ENCODE measurements around the gene TUBGCP6.

TUBGCP6 gene

GRCh38 chr22:50190941-50191741 is 53.7 kb downstream of the TUBGCP6 start:
- DNase-seq, result peak; percentile 87

DNA sequence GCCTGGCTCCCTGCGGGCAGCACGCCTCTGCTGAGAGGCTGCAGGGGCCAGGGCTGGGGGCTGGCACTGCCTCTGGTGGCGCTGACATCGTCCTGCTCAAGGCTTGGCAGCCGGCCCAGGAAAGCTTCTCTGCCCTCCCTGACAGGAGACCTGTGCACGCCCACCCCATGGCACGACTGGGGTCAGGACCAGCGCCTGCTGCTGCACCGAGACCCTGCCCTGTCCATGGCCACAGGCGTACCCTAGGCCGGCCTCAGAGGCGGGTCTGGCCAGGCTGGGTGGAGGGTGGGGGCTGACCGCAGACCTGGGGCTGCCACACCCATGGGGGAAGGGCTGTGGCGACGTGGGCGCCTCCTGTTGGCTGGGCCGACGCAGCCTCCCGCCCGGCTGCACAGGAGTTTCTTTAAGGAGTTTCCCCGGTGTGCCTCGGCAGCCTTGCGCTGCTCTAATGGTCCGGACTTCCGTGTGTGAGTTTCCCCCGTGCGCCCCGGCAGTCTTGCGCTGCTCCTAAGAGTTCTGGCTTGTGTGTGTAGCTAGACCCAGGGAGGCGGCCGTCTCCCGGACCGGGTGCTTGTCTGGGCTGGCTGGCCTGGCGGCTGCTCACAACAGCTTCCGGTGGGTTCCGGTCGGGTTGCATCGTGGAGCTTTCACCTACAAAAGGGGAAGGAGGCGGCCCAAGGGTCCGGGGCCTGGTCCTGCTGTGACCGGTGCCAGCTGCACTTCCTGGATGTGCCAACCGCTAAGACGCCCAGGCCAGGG is 54.5 kb downstream of the TUBGCP6 start:
- peak; percentile 79 for DNase-seq

DNA sequence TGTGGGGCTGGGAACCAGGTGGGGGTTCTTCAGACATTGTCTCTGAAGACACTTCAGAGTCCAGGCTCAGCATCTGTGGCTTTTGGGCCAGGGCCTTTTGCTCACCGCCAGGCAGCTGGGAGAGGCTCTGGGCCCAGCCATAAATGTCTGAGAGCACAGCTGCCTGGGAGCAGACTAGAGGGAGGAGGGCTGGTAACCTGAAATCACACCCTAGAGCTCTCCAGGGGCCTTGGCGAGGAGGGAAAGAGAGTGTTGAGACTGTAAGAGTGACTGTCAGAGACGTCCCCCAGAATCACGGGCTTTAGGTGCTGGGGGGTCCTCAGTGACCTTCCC is 55.0 kb downstream of the TUBGCP6 start:
- DNase-seq, result no peak

DNA sequence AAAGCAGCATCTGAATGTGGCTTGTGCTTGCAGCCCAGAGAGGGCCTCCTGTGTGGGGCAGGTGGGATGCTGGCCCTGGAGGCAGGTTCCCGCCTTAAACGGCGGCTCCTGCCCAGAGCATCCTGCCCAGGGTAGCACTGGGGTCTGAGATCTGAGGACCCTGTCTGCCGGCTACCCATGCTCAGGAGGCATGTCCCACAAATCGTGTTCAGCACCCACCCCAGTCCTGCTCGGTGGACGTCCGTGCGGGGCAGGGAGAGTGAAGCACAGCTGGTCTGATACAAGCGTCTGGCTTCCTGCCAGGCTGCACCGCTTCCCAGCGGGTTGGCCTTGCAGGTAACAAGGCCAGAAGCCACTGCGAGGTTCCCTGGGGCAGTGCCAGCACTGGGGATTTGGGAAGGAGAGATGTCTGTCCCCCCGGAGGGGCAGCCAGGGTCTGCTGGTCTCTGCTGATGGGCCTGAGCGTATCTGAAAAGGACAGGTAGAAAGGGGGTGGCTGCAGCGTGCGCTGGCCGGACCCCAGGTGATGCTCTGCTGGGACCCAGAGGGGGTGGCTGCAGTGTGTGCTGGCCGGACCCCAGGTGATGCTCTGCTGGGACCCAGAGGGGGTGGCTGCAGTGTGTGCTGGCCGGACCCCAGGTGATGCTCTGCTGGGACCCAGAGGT is 55.5 kb downstream of the TUBGCP6 start:
- DNase-seq, result no peak

GRCh38 chr22:50188356-50188755 is 56.5 kb downstream of the TUBGCP6 start:
- no peak for DNase-seq

- no peak for DNase-seq
Measured at GRCh38 chr22:50186761-50187523, 57.9 kb downstream of the TUBGCP6 start.

GRCh38 chr22:50186181-50186714 is 58.6 kb downstream of the TUBGCP6 start:
- DNase-seq, result no peak

- peak; percentile 96 for DNase-seq
Measured at GRCh38 chr22:50185375-50186087, 59.3 kb downstream of the TUBGCP6 start, which contains the start of gene TRABD. Gene TRABD, plus strand, starts transcription at chr22:50185913. Its CDS starts 7,148 bp downstream, at chr22:50193061.

- no peak for DNase-seq
Measured at GRCh38 chr22:50184902-50185374, 59.9 kb downstream of the TUBGCP6 start.

DNA sequence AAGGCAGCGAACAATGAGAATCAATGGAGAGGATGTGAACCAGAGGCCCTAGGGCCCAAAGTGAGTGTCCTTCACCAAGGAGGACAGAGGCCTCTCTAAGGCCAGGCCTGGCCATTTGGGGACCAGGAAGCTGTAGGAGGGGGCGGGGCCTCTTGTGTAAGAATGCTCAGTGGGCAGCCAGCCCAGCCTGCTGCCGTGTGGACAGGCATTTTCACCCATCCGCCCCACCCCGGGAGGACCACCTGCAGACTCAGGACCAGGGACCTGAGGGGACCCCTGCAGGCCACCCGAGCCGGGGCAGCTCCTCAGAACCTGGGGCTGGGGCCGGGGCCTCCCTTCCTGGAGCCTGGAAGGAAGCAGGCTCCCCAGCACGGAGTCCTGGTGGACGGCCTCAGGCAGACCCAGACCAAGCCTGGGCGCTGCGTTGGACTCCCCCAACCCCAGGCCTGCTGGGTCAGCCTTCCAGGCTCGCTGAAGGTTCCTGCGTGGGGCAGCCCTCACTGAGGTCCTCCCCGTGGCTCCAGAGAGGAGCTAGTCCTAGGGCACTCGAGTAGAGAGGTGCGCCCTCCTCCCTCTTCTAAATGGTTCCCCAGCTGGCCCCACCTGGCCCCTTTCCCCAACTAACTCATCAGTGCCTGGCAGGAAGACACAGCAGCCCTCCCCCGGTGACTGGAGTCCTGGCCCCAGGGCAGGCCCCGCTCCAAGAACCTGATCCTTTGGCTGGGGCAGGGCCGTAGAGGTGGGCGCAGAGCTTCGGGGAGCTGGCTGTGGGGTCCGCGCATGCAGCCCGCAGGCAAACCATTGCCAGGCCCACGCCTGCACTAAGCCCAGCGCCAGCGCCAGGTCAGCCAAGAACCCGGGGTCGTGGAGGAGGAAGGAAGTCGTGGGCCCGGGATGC is 60.6 kb downstream of the TUBGCP6 start:
- DNase-seq, result peak; percentile 57

- DNase-seq, result no peak
Measured at GRCh38 chr22:50183141-50183971, 61.5 kb downstream of the TUBGCP6 start.

- no peak for DNase-seq
Measured at GRCh38 chr22:50182176-50183081, 62.4 kb downstream of the TUBGCP6 start.

GRCh38 chr22:50180727-50181521 is 63.9 kb downstream of the TUBGCP6 start:
- no peak for DNase-seq

DNA sequence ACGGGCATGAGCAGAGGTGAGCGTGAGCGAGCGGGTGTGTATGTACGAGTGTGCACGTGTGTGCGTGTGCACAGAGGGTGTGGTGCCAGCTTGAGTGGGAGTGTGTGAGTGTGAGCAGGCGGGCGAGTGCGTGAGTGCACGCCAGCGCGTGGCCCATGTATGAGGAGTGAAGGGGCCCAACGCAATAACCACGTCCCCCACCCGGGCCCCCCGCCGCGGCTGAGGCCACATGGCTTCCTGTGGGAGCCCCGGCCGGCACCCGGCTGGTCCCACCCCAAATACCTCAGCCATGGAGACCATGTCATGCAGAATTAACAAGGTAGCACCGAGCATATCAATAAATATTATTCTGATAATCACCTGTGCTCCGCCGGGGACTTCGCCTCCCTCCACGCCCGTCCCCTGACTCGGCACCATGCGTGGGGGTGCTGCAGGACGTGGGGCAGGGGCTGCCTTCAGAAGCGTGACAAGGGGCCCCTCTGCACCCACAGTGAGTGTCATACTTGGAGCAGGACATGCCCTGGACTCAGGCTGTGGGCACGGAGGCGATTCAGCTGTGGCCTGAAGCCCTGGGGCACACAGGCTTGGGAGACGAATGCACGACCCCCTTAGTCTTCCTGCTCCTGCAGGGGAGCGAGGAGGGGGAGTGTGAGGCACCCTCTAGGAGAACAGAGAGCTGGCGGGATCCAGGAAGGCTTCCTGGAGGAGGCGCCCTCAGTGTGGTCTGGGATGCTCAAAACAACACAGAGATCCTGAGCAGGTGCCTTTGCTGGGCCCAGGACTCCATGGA is 64.7 kb downstream of the TUBGCP6 start:
- no peak for DNase-seq

- no peak for DNase-seq
Measured at GRCh38 chr22:50178871-50179869, 65.7 kb downstream of the TUBGCP6 start.

- DNase-seq, result no peak
Measured at GRCh38 chr22:50178471-50178864, 66.4 kb downstream of the TUBGCP6 start.
